ENCODE results near the gene CLDN1.
A peak's percentile ranks its signal among the peaks of the same experiment; 100 is the strongest.

Gene CLDN1

DNA sequence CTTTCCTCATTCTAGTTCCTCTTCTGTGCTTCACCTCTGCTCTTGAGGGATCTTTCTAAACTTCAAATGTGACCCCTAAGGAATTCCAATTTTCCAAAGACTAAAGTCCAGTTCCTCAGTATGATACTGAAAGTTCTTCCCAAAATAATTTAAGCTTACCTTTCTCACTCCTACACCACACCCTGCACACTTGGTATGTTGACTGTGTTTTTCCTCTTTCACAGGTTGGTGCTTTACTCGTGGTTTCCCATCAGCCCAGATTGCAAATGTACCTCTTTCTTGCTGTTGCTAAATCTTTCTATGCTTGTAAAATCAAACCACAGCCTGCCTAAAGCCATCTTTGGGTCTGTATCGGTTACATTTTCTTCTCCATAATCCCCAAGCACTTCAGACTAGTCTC is 35.2 kb upstream of the CLDN1 start:
- no peak overlapping the region for H3K27ac ChIP-seq (ENCODE audit: low read depth, low read length, severe bottlenecking)
- WGBS, 2 experiments (ENCODE audit: insufficient coverage in 2 of 2): 86 to 87% methylated on average over 2 of the region's 2 CpGs
- no peaks in the 10 kb centered on the region for H3K4me1 ChIP-seq (ENCODE audit: control insufficient read depth, insufficient read depth, low read length, poor library complexity, severe bottlenecking)
- no peak overlapping the region for H3K4me3 ChIP-seq (ENCODE audit: extremely low read depth, insufficient read depth, low read length, poor library complexity, severe bottlenecking)
- H3K36me3 ChIP-seq (ENCODE audit: control insufficient read depth, insufficient read depth, low read length): no peaks in the 10 kb centered on the region
- H3K9me3 ChIP-seq (ENCODE audit: control insufficient read depth, low read length): no peaks in the 10 kb centered on the region

DNA sequence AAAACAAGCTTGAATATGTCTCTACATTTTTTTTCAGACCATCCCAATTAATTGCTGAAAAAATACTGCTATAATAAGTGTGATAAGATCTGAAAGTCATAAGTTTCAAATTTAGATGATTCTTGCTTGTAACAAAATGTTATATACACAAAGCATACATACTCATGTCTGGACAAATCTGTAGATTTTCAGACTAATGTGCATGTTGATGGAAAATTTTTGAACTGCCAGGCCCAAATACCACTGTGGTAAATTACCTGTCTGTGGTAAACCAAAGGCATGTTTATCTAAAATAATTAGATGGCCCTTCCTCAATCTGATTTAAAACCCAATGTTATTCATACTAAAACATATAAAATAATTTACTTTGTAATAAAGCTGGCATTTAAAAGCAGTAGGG is 34.0 kb upstream of the CLDN1 start:
- Histone ChIP-seq H3K4me3 (ENCODE audit: extremely low read depth, insufficient read depth, low read length, poor library complexity, severe bottlenecking) (no peak overlapping the region), H3K9me3 (ENCODE audit: control insufficient read depth, low read length) (no peaks in the 10 kb centered on the region), H3K36me3 (ENCODE audit: control insufficient read depth, insufficient read depth, low read length) (no peaks in the 10 kb centered on the region), H3K4me1 (ENCODE audit: control insufficient read depth, insufficient read depth, low read length, poor library complexity, severe bottlenecking) (no peaks in the 10 kb centered on the region), H3K27ac (ENCODE audit: low read depth, low read length, severe bottlenecking) (no peak overlapping the region)

GRCh38 chr3:190352861-190353457 is 30.7 kb upstream of the CLDN1 start:
- WGBS, 2 experiments (ENCODE audit: insufficient coverage in 2 of 2): no CpG with 5 or more reads among the region's 1 CpG
- H3K36me3 ChIP-seq (ENCODE audit: control insufficient read depth, insufficient read depth, low read length): no peaks in the 10 kb centered on the region
- H3K27ac ChIP-seq (ENCODE audit: low read depth, low read length, severe bottlenecking): no peak overlapping the region
- H3K4me1 ChIP-seq (ENCODE audit: control insufficient read depth, insufficient read depth, low read length, poor library complexity, severe bottlenecking): no peaks in the 10 kb centered on the region
- H3K9me3 ChIP-seq (ENCODE audit: control insufficient read depth, low read length): no peaks in the 10 kb centered on the region
- no peak overlapping the region for H3K4me3 ChIP-seq (ENCODE audit: extremely low read depth, insufficient read depth, low read length, poor library complexity, severe bottlenecking)

DNA sequence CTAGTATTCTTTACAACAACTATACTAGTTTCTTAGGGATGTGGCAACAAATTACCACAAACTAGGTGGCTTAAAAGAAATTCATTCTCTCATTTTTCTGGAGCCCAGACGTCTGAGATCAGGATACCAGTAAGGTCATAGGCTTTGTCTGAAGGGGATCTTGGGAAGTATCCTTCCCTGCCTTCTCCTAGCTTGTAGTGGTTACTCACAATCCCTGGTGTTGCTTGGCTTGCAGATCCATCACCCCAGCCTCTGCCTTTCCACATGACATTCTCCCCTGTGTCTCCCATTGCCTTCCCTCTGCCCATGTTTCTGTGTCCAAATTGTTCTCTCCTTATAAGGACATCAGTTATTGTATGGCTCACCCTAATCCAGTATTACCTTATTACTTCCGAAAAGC is 24.3 kb upstream of the CLDN1 start:
- H3K27ac ChIP-seq (ENCODE audit: low read depth, low read length, severe bottlenecking): no peak overlapping the region
- H3K4me1 ChIP-seq (ENCODE audit: control insufficient read depth, insufficient read depth, low read length, poor library complexity, severe bottlenecking): peaks cover 16% of the 10 kb centered on the region
- H3K4me3 ChIP-seq (ENCODE audit: extremely low read depth, insufficient read depth, low read length, poor library complexity, severe bottlenecking): no peak overlapping the region
- no peaks in the 10 kb centered on the region for H3K36me3 ChIP-seq (ENCODE audit: control insufficient read depth, insufficient read depth, low read length)
- WGBS, 2 experiments (ENCODE audit: insufficient coverage in 2 of 2): 100% methylated on average over 1 of the region's 2 CpGs; no CpG with 5 or more reads in 1 of the 2 experiments
- no peaks in the 10 kb centered on the region for H3K9me3 ChIP-seq (ENCODE audit: control insufficient read depth, low read length)

DNA sequence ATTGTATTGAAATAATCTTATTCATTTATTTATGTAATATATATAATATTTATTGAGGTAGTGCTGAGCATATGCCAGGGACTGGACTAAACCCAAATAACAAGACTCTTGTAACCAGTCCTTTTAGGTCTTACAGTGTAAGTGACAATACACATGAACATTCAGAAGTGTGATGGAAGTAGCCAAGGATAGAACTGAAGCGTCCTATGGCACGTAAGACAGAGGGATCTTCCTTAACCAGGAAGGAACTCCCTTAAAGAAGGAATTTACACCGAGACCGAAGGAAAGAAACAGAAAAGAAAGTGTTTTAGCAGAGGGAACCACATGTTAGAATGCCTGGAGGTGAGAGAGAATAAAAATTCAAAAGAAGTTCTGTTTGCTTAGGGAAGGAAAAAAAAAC is 23.6 kb upstream of the CLDN1 start:
- H3K36me3 ChIP-seq (ENCODE audit: control insufficient read depth, insufficient read depth, low read length): no peaks in the 10 kb centered on the region
- no peak overlapping the region for H3K27ac ChIP-seq (ENCODE audit: low read depth, low read length, severe bottlenecking)
- no peaks in the 10 kb centered on the region for H3K9me3 ChIP-seq (ENCODE audit: control insufficient read depth, low read length)
- WGBS, 2 experiments (ENCODE audit: insufficient coverage in 2 of 2): 76 to 91% methylated on average over 3 to 4 of the region's 4 CpGs
- H3K4me1 ChIP-seq (ENCODE audit: control insufficient read depth, insufficient read depth, low read length, poor library complexity, severe bottlenecking): peaks cover 16% of the 10 kb centered on the region
- H3K4me3 ChIP-seq (ENCODE audit: extremely low read depth, insufficient read depth, low read length, poor library complexity, severe bottlenecking): no peak overlapping the region

- peaks cover 16% of the 10 kb centered on the region for H3K4me1 ChIP-seq (ENCODE audit: control insufficient read depth, insufficient read depth, low read length, poor library complexity, severe bottlenecking)
- no peaks in the 10 kb centered on the region for H3K36me3 ChIP-seq (ENCODE audit: control insufficient read depth, insufficient read depth, low read length)
- no peak overlapping the region for H3K4me3 ChIP-seq (ENCODE audit: extremely low read depth, insufficient read depth, low read length, poor library complexity, severe bottlenecking)
- peak overlapping the region; percentile 54 for H3K27ac ChIP-seq (ENCODE audit: low read depth, low read length, severe bottlenecking)
- H3K9me3 ChIP-seq (ENCODE audit: control insufficient read depth, low read length): no peaks in the 10 kb centered on the region
- WGBS, 2 experiments (ENCODE audit: insufficient coverage in 2 of 2): 62 to 79% methylated on average over 2 of the region's 4 CpGs
These were observed 23.0 kb upstream of the CLDN1 start for GRCh38 chr3:190345027-190345821.

GRCh38 chr3:190340071-190340470 is 17.8 kb upstream of the CLDN1 start:
- no peaks in the 10 kb centered on the region for H3K36me3 ChIP-seq (ENCODE audit: control insufficient read depth, insufficient read depth, low read length)
- H3K4me3 ChIP-seq (ENCODE audit: extremely low read depth, insufficient read depth, low read length, poor library complexity, severe bottlenecking): no peak overlapping the region
- 80 to 93% methylated on average over 1 to 2 of the region's 2 CpGs for WGBS, 2 experiments (ENCODE audit: insufficient coverage in 2 of 2)
- no peaks in the 10 kb centered on the region for H3K9me3 ChIP-seq (ENCODE audit: control insufficient read depth, low read length)
- H3K27ac ChIP-seq (ENCODE audit: low read depth, low read length, severe bottlenecking): no peak overlapping the region
- H3K4me1 ChIP-seq (ENCODE audit: control insufficient read depth, insufficient read depth, low read length, poor library complexity, severe bottlenecking): peaks cover 9% of the 10 kb centered on the region

- Histone ChIP-seq H3K4me3 (ENCODE audit: extremely low read depth, insufficient read depth, low read length, poor library complexity, severe bottlenecking) (no peak overlapping the region), H3K27ac (ENCODE audit: low read depth, low read length, severe bottlenecking) (no peak overlapping the region), H3K36me3 (ENCODE audit: control insufficient read depth, insufficient read depth, low read length) (no peaks in the 10 kb centered on the region), H3K4me1 (ENCODE audit: control insufficient read depth, insufficient read depth, low read length, poor library complexity, severe bottlenecking) (peaks cover 3% of the 10 kb centered on the region), H3K9me3 (ENCODE audit: control insufficient read depth, low read length) (no peaks in the 10 kb centered on the region)
These were observed 16.9 kb upstream of the CLDN1 start for GRCh38 chr3:190339130-190339529.

GRCh38 chr3:190338717-190339116 is 16.5 kb upstream of the CLDN1 start:
- H3K36me3 ChIP-seq (ENCODE audit: control insufficient read depth, insufficient read depth, low read length): no peaks in the 10 kb centered on the region
- no peak overlapping the region for H3K4me3 ChIP-seq (ENCODE audit: extremely low read depth, insufficient read depth, low read length, poor library complexity, severe bottlenecking)
- H3K9me3 ChIP-seq (ENCODE audit: control insufficient read depth, low read length): no peaks in the 10 kb centered on the region
- no peak overlapping the region for H3K27ac ChIP-seq (ENCODE audit: low read depth, low read length, severe bottlenecking)
- H3K4me1 ChIP-seq (ENCODE audit: control insufficient read depth, insufficient read depth, low read length, poor library complexity, severe bottlenecking): peaks cover 3% of the 10 kb centered on the region

DNA sequence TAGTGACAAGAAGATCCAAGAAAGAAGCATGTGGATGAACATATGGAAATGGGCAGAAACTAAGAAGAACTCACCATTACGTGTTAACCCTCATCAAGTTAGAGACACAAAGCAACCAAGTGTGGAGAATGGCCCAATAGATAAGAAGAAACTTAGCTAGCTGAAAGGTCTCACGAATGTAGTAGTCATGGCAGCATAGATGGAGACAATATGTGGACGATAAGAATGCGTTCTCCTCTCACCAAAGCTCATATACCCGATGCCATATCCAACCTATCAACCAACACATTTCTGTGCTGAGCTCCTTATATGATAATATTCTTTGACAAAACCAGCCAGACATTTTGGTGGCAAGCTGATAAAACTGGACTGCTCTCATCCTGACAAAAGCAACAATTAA is 15.1 kb upstream of the CLDN1 start:
- 67% methylated on average over 1 of the region's 5 CpGs; no CpG with 5 or more reads in 1 of the 2 experiments for WGBS, 2 experiments (ENCODE audit: insufficient coverage in 2 of 2)
- Histone ChIP-seq H3K4me3 (ENCODE audit: extremely low read depth, insufficient read depth, low read length, poor library complexity, severe bottlenecking) (no peak overlapping the region), H3K27ac (ENCODE audit: low read depth, low read length, severe bottlenecking) (no peak overlapping the region), H3K36me3 (ENCODE audit: control insufficient read depth, insufficient read depth, low read length) (no peaks in the 10 kb centered on the region), H3K4me1 (ENCODE audit: control insufficient read depth, insufficient read depth, low read length, poor library complexity, severe bottlenecking) (peaks cover 3% of the 10 kb centered on the region), H3K9me3 (ENCODE audit: control insufficient read depth, low read length) (no peaks in the 10 kb centered on the region)

- 75% methylated on average over 1 of the region's 3 CpGs; no CpG with 5 or more reads in 1 of the 2 experiments for WGBS, 2 experiments (ENCODE audit: insufficient coverage in 2 of 2)
- Histone ChIP-seq H3K27ac (ENCODE audit: low read depth, low read length, severe bottlenecking) (no peak overlapping the region), H3K36me3 (ENCODE audit: control insufficient read depth, insufficient read depth, low read length) (no peaks in the 10 kb centered on the region), H3K9me3 (ENCODE audit: control insufficient read depth, low read length) (no peaks in the 10 kb centered on the region), H3K4me1 (ENCODE audit: control insufficient read depth, insufficient read depth, low read length, poor library complexity, severe bottlenecking) (peaks cover 3% of the 10 kb centered on the region), H3K4me3 (ENCODE audit: extremely low read depth, insufficient read depth, low read length, poor library complexity, severe bottlenecking) (no peak overlapping the region)
These were observed 14.4 kb upstream of the CLDN1 start for GRCh38 chr3:190336516-190337189.

All from mesodermal cell (in vitro differentiated cells).